HepG2 (cell line): ENCODE data around the gene ZPR1. TPM values are rescaled to one million over a fixed set of nuclear protein-coding genes. Genes with fewer than 3 reads are reported as not detected.

Experiments used
- AKAP8 ChIP-seq: sonication (generic); formaldehyde crosslinking; IDR thresholded peaks from 2 replicates; pipeline ENCODE4 v1.5.1; 2020; ENCODE audit warnings: mild to moderate bottlenecking, missing genetic modification reagents
- GTF3A ChIP-seq: sonication (generic); formaldehyde crosslinking; conservative IDR thresholded peaks from 2 replicates; pipeline ENCODE4 v1.4.0; 2020; ENCODE audit warnings: mild to moderate bottlenecking, missing genetic modification reagents
- MTA1 ChIP-seq: sonication (generic); formaldehyde crosslinking; IDR thresholded peaks from 2 replicates; pipeline ENCODE4 v1.4.0; 2020; ENCODE audit warnings: missing genetic modification reagents, mild to moderate bottlenecking, borderline replicate concordance
- NFIC ChIP-seq: IDR thresholded peaks from 2 replicates; pipeline ENCODE4 v1.6.1; 2012; ENCODE audit warnings: mild to moderate bottlenecking, low read length, inconsistent platforms
- POLR2AphosphoS2 ChIP-seq: IDR thresholded peaks from 2 replicates; pipeline ENCODE4 v1.6.1; 2011; ENCODE audit warnings: low read depth, low read length, improper control_type of control experiment
- TRIM24 ChIP-seq: sonication (generic); formaldehyde crosslinking; IDR thresholded peaks from 2 replicates; pipeline ENCODE4 v1.8.0; 2022; ENCODE audit warnings: mild to moderate bottlenecking, missing genetic modification reagents
- ZNF235 ChIP-seq: sonication (generic); formaldehyde crosslinking; IDR thresholded peaks from 2 replicates; pipeline ENCODE4 v1.8.1; 2023; ENCODE audit warnings: mild to moderate bottlenecking, missing genetic modification reagents, borderline replicate concordance
- ZNF333 ChIP-seq: sonication (generic); formaldehyde crosslinking; IDR thresholded peaks from 2 replicates; pipeline ENCODE4 v1.4.0; 2020; ENCODE audit warnings: mild to moderate bottlenecking, missing genetic modification reagents, borderline replicate concordance
- polyA plus RNA-seq, 8 experiments: library from polyadenylated mRNA; depleted of rRNA in 3 of 8; stranded (reverse) in 7 of 8; unstranded in 1 of 8; fragments of >200 nt; fragmentation: Illumina TruSeq in 4 of 8; extraction: Trizol in 4 of 8; gene quantifications; 2 replicates each; pipeline versions ENCODE4 v1.2.1 to v1.2.3, GENCODE V29; 2011 to 2016; ENCODE audit warnings: low read depth in 4 of 8, missing spikeins in 1 of 8, mixed read lengths in 1 of 8; ENCODE audit not compliant: insufficient read depth in 1 of 8
- total RNA-seq, 5 experiments: library from RNA; depleted of rRNA; stranded (reverse); fragments of >200 nt; fragmentation: Illumina TruSeq; extraction: Trizol; gene quantifications; 2 replicates each; pipeline ENCODE4 v1.2.3, GENCODE V29; 2016; ENCODE audit warnings: low read depth in 1 of 5
- TF ChIP-seq, protein P1 (sequence below): sonication (generic); formaldehyde crosslinking; IDR thresholded peaks from 2 replicates; pipeline ENCODE4 v1.4.0; 2020; ENCODE audit warnings: mild to moderate bottlenecking, low read depth, missing genetic modification reagents
- TF ChIP-seq, protein P2 (sequence below): sonication (generic); formaldehyde crosslinking; IDR thresholded peaks from 2 replicates; pipeline ENCODE4 v1.4.0; 2020; ENCODE audit warnings: missing genetic modification reagents; ENCODE audit errors: not compliant biosample characterization
- TF ChIP-seq, protein P3 (sequence below): sonication (generic); formaldehyde crosslinking; IDR thresholded peaks from 2 replicates; pipeline ENCODE4 v1.4.0; 2020; ENCODE audit warnings: missing genetic modification reagents
- TF ChIP-seq, protein P4 (sequence below): sonication (generic); formaldehyde crosslinking; IDR thresholded peaks from 2 replicates; pipeline ENCODE4 v1.5.0; 2020; ENCODE audit warnings: missing genetic modification reagents, mild to moderate bottlenecking, borderline replicate concordance
- TF ChIP-seq, protein P5 (sequence below): sonication (generic); formaldehyde crosslinking; IDR thresholded peaks from 2 replicates; pipeline ENCODE4 v1.5.0; 2020; ENCODE audit warnings: missing genetic modification reagents
- TF ChIP-seq, protein P6 (sequence below): sonication (generic); formaldehyde crosslinking; IDR thresholded peaks from 2 replicates; pipeline ENCODE4 v1.4.0; 2020; ENCODE audit warnings: missing genetic modification reagents
- TF ChIP-seq, protein P7 (sequence below): IDR thresholded peaks from 2 replicates; pipeline ENCODE4 v1.4.0; 2020; ENCODE audit warnings: mild to moderate bottlenecking, missing genetic modification reagents

The ZPR1 gene
- total and polyA plus RNA-seq, 2 of the 13 experiments (the other 11 are each of a cell fraction or from before 2014, with no cell fraction given): 40.0 to 79.3 TPM

DNA sequence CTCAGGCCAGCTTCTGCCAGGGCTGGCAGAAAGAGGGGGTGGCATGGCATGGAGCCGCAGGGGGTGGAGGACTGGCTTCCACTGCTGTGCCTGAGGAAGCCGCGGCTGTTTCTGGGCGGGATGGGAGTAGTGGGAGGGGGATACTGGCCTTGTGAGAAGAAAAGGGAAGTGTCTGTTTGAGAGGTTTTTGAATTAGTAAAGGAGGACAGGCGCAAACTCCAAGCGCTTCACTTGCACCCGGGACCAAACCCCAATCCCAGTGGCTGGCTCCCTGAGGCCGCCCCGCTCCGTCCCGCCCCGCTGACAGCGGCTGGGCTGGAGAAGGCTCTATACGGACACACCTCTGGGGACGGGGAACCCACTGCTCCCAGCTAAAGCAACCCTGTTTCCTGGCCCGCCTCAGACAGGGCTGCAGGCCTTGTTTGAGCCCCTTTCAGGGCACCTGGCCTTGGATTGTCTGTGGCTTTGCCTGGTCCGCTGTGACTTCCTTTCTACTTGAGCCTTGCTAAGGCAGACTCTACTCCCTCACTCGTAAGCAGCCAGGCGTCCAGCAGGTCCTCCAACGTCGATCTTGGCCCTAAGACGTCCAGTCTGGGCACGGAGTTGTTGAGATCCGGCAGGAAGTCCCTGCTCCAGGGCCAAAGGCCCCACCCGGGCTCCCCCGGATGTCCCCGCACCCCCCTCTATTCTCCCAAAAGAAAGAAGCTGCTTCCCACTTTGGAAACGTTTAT, 47.4 kb upstream of the ZPR1 start (continued):
- TF ChIP-seq, protein P1, sequence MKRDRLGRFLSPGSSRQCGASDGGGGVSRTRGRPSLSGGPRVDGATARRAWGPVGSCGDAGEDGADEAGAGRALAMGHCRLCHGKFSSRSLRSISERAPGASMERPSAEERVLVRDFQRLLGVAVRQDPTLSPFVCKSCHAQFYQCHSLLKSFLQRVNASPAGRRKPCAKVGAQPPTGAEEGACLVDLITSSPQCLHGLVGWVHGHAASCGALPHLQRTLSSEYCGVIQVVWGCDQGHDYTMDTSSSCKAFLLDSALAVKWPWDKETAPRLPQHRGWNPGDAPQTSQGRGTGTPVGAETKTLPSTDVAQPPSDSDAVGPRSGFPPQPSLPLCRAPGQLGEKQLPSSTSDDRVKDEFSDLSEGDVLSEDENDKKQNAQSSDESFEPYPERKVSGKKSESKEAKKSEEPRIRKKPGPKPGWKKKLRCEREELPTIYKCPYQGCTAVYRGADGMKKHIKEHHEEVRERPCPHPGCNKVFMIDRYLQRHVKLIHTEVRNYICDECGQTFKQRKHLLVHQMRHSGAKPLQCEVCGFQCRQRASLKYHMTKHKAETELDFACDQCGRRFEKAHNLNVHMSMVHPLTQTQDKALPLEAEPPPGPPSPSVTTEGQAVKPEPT (CRISPR knock-in tag): 0 out of 2 replicates have a peak, but pooled peaks have one; percentile 17
- peak; percentile 34; the same call in 1 of the 2 replicates for TF ChIP-seq MTA1 (CRISPR knock-in tag)
- TF ChIP-seq TRIM24 (CRISPR knock-in tag): no peak
- TF ChIP-seq, protein P2, sequence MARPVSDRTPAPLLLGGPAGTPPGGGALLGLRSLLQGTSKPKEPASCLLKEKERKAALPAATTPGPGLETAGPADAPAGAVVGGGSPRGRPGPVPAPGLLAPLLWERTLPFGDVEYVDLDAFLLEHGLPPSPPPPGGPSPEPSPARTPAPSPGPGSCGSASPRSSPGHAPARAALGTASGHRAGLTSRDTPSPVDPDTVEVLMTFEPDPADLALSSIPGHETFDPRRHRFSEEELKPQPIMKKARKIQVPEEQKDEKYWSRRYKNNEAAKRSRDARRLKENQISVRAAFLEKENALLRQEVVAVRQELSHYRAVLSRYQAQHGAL (CRISPR knock-in tag): no peak
- TF ChIP-seq ZNF235 (CRISPR knock-in tag): peak; percentile 31; the same call in 1 of the 2 replicates
- TF ChIP-seq, protein P3, sequence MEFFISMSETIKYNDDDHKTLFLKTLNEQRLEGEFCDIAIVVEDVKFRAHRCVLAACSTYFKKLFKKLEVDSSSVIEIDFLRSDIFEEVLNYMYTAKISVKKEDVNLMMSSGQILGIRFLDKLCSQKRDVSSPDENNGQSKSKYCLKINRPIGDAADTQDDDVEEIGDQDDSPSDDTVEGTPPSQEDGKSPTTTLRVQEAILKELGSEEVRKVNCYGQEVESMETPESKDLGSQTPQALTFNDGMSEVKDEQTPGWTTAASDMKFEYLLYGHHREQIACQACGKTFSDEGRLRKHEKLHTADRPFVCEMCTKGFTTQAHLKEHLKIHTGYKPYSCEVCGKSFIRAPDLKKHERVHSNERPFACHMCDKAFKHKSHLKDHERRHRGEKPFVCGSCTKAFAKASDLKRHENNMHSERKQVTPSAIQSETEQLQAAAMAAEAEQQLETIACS (CRISPR knock-in tag): no peak
- 0 out of 2 replicates have a peak, but pooled peaks have one; percentile 20 for TF ChIP-seq AKAP8 (CRISPR knock-in tag)
- peak; percentile 72; the same call in 1 of the 2 replicates for TF ChIP-seq POLR2AphosphoS2
- 0 out of 2 replicates have a peak, but pooled peaks have one; percentile 30 for TF ChIP-seq ZNF333 (CRISPR knock-in tag)
- TF ChIP-seq NFIC: no peak
- TF ChIP-seq, protein P4, sequence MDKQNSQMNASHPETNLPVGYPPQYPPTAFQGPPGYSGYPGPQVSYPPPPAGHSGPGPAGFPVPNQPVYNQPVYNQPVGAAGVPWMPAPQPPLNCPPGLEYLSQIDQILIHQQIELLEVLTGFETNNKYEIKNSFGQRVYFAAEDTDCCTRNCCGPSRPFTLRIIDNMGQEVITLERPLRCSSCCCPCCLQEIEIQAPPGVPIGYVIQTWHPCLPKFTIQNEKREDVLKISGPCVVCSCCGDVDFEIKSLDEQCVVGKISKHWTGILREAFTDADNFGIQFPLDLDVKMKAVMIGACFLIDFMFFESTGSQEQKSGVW (CRISPR knock-in tag): peak; percentile 45; the same call in 1 of the 2 replicates
- TF ChIP-seq GTF3A (CRISPR knock-in tag): no peak
- TF ChIP-seq, protein P5, sequence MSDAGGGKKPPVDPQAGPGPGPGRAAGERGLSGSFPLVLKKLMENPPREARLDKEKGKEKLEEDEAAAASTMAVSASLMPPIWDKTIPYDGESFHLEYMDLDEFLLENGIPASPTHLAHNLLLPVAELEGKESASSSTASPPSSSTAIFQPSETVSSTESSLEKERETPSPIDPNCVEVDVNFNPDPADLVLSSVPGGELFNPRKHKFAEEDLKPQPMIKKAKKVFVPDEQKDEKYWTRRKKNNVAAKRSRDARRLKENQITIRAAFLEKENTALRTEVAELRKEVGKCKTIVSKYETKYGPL: no peak
- TF ChIP-seq, protein P6, sequence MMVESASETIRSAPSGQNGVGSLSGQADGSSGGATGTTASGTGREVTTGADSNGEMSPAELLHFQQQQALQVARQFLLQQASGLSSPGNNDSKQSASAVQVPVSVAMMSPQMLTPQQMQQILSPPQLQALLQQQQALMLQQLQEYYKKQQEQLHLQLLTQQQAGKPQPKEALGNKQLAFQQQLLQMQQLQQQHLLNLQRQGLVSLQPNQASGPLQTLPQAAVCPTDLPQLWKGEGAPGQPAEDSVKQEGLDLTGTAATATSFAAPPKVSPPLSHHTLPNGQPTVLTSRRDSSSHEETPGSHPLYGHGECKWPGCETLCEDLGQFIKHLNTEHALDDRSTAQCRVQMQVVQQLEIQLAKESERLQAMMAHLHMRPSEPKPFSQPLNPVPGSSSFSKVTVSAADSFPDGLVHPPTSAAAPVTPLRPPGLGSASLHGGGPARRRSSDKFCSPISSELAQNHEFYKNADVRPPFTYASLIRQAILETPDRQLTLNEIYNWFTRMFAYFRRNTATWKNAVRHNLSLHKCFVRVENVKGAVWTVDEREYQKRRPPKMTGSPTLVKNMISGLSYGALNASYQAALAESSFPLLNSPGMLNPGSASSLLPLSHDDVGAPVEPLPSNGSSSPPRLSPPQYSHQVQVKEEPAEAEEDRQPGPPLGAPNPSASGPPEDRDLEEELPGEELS: no peak
- TF ChIP-seq, protein P7, sequence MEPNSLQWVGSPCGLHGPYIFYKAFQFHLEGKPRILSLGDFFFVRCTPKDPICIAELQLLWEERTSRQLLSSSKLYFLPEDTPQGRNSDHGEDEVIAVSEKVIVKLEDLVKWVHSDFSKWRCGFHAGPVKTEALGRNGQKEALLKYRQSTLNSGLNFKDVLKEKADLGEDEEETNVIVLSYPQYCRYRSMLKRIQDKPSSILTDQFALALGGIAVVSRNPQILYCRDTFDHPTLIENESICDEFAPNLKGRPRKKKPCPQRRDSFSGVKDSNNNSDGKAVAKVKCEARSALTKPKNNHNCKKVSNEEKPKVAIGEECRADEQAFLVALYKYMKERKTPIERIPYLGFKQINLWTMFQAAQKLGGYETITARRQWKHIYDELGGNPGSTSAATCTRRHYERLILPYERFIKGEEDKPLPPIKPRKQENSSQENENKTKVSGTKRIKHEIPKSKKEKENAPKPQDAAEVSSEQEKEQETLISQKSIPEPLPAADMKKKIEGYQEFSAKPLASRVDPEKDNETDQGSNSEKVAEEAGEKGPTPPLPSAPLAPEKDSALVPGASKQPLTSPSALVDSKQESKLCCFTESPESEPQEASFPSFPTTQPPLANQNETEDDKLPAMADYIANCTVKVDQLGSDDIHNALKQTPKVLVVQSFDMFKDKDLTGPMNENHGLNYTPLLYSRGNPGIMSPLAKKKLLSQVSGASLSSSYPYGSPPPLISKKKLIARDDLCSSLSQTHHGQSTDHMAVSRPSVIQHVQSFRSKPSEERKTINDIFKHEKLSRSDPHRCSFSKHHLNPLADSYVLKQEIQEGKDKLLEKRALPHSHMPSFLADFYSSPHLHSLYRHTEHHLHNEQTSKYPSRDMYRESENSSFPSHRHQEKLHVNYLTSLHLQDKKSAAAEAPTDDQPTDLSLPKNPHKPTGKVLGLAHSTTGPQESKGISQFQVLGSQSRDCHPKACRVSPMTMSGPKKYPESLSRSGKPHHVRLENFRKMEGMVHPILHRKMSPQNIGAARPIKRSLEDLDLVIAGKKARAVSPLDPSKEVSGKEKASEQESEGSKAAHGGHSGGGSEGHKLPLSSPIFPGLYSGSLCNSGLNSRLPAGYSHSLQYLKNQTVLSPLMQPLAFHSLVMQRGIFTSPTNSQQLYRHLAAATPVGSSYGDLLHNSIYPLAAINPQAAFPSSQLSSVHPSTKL (CRISPR knock-in tag): no peak
